GM08714 (cell line): ENCODE measurements around the gene FNBP1.
A peak's percentile ranks its signal among the peaks of the same experiment; 100 is the strongest.
"Not testable (repeated sequence)": the region's sequence is repeated elsewhere in the genome, so short reads cannot be mapped to it uniquely, and the experiment has no call there.

Experiments used
- H3K4me3 ChIP-seq: fragments of 200-500 bp; sonication (Bioruptor generic); 2 replicates; pipeline ENCODE4 v1.5.1; 2014; ENCODE audit warnings: mild to moderate bottlenecking, low read length, inconsistent platforms
- ZNF274 ChIP-seq: IDR thresholded peaks from 2 replicates; pipeline ENCODE4 v1.6.1; 2012; ENCODE audit warnings: mild to moderate bottlenecking, low read depth, low read length

The FNBP1 gene

DNA sequence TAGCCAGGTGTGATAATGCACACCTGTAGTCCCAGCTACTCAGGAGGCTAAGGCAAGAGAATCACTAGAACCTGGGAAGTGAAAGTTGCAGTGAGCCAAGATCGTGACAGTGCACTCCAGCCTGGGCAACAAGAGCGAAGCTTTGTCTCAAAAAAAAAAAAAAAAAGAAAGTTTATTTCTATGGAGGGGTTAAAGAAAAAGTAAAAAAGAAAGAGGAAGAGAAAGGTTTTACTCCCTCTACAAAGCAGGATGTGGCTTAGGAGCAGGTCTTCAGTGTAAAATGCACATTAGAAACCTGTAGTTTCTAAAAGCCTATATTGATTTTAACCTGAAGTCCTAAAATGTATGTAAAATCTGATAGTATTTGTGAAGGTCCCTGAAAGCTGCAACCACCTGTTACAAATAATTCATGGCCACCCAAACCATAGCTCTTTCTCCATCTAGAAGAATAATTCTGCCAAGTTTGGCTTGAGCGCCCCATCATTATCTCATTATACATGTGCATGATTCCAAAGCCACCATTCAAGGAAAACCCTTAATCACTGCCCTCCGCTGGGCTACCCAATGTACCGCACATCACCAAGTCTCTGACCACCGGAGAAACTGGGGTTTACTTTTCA is 3.4 kb downstream of the FNBP1 start:
- no peak for TF ChIP-seq ZNF274
- H3K4me3 ChIP-seq = peak overlapping the region; percentile 94

DNA sequence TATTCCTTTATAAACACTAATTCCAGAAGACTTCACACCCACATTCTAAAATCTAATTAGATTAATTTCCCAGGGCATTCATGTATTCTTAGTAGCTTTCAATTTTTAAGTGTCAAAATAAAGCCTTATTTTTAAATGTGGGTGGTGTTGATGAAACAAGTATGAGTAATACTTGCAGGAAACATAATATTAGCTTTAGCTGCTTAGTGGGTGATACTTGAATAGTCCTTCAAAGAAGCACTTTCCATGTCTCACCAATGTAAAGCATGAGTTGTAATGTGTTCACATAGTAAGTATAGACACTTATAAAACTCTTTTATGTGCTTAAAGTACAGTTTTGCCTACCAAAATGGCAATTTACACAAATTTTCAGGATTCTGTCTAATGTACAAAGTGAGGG is 6.9 kb downstream of the FNBP1 start:
- no peak for TF ChIP-seq ZNF274
- peak overlapping the region; percentile 53; the same call in 1 of the 2 replicates for H3K4me3 ChIP-seq

DNA sequence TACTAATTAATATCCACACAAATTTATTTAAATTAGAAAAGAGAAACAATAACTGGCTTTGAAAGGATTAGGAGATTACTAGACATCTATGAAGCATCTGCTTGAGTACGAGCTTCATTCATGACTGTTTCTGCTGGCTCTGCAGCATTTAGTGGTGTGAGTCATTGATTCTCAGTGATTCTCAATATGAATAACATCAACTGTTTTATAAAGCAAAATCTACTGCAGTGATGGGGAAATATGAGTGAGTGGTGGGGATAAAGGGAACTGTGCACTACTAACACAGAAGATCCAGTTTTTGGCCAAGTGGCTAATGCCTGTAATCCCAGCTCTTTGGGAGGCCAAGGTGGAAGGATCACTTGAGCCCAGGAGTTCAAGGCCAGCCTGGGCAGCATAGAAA is 8.4 kb downstream of the FNBP1 start:
- TF ChIP-seq ZNF274 = no peak
- peak overlapping the region; percentile 2; the same call in 1 of the 2 replicates for H3K4me3 ChIP-seq

DNA sequence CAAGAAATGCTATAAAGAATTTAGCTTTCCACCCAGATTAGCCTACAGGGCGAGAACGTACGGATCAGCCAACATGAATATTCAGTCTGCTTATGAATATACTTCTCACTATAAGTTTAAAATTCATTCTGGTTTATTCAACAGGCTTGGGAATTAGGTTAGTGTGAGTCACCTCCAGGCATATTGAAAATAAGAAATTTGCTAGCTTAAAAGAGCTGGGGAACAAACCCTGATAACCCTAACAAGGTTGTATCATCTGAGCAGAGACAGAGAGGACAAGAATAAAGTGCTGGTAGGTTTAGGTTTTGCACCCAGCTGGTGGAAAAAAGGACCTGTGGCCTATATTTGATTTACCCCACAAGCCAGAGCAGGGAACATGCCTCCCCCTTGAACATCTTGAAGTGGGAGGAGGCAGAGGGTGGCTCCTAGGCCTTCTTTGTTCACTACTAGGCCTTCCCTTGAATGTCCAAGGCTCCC is 12.3 kb downstream of the FNBP1 start:
- TF ChIP-seq ZNF274 = no peak
- no peak overlapping the region; the same call in 1 of the 2 replicates for H3K4me3 ChIP-seq

DNA sequence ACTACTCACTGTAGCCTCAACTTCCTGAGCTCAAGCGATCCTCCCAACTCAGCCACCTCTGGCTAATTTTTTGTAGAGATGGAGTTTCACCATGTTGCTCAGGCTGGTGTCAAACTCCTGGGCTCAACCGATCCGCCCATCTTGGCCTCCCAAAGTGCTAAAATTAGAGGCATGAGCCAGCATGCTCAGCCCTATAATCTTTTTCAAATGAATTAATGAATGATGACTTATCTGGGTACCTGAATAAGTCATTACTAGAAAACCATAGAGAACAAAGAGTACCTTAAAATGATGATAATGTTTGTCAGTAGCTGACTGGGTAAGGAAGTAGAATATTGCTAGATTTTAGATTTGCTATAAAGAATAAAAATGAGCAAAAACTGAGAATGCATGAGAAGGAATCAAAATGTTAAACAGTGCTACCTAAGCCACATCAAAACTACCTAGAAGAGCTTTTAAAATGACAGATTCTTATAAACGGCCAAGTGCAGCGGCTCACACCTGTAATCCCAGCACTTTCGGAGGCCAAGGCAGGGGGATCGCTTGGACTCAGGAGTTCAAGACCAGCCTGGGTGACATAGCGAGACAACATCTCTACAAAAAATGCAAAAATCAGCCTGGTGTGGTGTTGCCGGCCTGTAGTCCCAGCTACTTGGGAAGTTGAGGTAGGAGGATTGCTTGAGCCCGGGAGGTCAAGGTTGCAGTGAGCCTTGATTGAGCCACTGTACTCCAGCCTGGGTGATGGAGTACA is 13.6 kb downstream of the FNBP1 start:
- TF ChIP-seq ZNF274 = no peak
- H3K4me3 ChIP-seq = peak overlapping the region; percentile 11; the same call in 1 of the 2 replicates

DNA sequence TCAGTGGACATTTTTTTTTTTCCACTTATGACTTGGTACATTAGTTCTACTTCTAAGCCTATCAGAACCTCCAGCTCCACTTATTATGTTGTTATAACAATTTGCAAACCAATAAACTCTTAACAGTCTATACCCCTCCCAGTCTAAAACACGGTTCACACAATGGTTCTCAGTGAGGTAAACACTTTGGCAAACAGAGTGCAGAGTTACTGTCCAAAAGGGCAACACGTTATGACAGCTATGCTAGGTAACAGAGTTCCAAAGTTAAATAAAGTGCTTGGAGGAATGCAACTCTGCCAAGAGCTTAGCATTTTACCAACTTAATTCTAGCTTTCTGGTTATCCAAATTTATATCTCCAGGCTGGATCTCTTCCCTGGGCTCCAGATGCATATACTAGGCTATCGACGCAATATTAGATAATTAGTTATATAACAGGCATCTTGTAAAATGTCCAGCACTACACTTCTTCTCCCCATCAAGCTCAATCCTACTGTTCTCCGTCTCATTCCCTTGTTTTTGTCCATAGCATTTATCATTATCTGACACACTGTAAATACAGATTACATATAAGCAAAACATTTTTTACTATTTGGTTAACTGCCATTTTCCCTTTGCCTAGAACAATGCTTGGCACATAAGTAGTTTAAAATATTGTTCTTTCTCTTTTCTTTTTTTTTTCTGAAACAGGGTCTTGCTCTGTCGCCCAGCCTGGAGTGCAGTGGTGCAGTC is 14.3 kb downstream of the FNBP1 start:
- no peak for TF ChIP-seq ZNF274
- no peak overlapping the region; the same call in 1 of the 2 replicates for H3K4me3 ChIP-seq

DNA sequence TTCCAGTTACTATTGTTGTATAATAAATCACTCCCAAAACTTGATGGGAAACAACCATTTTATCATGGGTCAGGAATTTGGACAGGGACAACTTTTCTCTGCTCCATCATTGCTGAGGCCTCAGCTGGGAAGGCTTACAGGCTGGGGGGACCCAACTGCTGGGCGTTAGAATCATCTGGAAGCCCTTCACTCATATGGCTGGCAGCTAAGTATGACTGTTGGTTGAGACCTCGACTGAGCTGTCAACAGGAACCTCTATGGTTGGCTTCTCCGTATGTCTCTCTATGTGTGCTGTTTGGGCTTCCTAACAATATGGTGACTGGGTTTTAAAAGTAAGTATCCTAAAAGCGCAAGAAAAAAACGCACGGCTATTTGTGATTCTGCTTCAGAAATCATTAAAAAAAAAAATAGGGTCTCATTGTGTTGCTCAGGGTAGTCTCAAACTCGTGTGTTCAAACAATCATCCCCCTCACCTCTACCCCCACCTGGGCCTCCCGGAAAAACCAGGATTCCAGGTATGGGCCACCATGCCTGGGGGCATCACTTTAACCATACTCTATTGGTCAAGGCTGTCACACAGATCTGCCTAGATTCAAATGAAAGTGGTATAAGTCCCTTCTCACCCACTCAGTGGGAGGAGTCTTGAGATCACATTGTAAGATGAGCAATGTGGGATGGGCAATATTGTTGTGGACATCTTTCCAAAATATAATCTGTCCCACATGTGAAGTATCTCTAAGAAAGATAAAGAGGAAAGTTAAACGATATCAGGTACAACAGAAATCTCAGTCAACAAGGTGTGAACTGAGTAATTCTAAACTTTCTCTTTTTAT is 15.2 kb downstream of the FNBP1 start:
- TF ChIP-seq ZNF274 = no peak
- H3K4me3 ChIP-seq = peak overlapping the region; percentile 21; the same call in 1 of the 2 replicates

DNA sequence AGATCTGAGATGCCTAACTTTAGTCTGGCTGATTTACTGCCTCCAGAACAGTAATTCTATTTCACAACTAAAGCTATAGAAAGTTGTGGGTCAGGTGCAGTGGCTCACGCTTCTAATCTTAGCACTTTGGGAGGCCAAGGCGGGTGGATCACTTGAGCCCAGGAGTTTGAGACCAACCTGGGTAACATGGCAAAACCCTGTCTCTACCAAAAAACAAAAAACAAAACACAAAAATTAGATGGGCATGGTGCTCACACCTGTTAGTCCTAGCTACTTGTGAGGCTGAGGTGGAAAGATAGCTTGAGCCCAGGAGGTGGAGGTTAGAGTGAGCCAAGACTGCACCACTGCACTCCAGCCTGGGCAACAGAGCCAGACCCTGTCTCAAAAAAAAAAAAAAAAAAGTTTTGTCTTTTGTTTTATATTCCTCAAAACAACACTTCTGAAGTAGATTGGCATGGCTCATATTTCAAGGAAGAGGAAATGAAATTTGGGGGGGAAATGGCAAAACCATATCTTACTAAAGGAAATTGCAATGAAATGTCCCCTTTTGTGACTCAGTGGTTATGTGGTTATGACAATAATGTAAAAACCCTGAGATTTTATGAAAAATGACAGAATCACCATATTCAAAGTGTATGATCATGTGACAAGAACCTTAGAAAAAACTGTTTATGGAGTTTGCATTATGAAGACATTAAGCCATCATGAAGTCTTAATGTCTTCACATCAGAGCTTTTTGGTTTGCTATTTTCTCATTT is 16.2 kb downstream of the FNBP1 start:
- TF ChIP-seq ZNF274 = no peak
- no peak overlapping the region for H3K4me3 ChIP-seq

DNA sequence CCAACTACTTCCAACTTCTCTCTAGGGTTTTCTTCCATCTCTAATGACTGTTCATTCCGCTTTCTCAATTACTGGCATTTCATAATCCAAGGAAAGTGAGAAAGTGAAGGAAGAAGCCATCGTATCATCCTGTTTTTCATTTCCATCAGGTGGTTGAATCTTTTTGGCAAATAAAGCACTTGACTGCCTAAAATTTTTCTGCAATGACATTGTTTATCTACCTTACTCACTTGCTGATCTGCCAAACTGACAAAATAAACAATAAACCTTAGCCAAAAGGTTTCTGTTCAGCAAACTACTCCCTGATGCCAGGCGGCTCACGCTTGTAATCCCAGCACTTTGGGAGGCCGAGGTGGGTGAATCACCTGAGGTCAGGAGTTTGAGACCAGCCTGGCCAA is 18.4 kb downstream of the FNBP1 start:
- H3K4me3 ChIP-seq = no peak overlapping the region

DNA sequence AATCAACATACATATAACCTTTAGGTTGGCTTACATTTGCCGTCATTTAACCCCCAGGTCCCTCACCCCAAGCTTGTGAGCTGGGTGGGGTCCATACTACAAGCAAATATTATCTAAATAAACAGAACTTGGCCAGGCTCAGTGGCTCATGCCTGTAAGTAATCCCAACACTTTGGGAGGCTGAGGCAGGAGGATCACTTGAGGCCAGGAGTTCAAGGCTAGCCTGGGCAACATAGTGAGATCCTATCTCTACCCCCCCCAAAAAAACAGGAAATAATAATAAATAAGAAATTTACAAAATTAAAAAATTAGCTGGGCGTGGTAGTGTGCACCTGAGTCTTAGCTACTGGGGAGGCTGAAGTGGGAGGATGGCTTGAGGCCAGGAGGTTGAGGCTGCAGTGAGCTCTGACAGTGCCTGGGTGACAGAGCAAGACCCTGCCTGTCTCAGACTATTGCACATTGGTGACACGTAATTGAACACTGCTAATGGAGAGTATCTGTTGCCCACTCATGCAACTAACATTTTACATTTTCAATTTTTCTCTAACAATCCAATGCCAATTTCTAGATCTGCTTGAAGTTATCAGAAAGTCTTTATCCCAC is 18.9 kb downstream of the FNBP1 start:
- H3K4me3 ChIP-seq = peak overlapping the region; percentile 40; the same call in 1 of the 2 replicates
- TF ChIP-seq ZNF274 = no peak

More for the DNA sequence above, 18.4 kb downstream of the FNBP1 start:
- no peak for TF ChIP-seq ZNF274

DNA sequence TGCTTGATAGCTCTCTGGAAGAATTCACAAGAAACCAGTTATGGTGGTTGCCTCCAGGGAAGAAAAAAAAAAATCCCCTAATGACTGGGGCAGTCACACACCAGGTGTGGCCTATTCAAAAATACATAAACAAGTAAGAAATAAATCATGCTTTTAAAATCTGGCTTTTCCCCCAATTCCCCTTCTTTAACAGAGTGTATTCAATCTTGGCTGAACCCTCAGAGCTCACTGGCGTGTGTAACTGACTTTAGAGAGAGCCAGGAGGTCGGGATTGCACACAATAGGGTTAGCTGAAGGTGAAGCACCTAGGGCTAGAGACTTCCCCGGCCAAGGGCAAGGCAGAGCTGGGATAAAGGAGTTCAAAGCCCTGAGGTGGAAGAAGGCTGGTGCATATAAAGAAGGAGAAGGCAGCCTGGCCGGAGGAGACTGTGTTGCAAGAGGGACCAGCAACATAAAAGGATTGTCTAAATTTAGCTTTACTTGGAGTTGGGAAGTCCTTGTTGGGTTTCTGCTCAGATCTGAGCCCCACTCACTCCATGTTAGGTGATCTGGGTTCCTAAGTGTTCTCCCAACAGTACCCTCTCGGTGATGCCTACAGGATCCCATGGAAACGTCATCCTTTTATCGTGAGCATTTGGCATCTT is 19.7 kb downstream of the FNBP1 start:
- H3K4me3 ChIP-seq = peak overlapping the region; percentile 40; the same call in 1 of the 2 replicates
- TF ChIP-seq ZNF274 = no peak

DNA sequence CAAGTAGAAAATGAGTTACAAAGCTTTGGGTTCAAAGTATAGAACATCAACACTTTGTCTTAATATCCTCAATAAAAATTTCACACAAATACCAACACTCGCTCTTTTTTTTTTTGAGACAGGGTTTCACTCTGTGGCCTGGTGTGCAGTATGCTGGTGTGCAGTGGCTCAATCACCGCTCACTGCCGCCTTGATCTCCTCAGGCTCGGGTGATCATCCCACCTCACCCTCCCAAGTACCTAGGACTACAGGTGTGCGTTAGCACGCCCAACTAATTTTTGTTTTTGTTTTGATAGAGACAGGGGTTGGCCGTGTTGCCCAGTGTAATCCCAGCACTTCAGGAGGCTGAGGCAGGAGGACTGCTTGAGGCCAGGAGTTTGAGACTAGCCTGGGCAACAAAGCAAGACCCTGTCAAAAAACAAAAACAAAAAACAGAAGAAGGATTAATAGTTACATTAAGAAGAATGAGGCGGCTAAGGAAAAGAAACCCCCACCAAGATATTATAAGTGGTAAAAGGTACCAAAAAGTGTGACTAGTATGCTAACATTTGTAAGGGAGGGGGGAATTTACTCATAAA is 20.3 kb downstream of the FNBP1 start:
- TF ChIP-seq ZNF274 = no peak
- H3K4me3 ChIP-seq = peak overlapping the region; percentile 34; the same call in 1 of the 2 replicates

DNA sequence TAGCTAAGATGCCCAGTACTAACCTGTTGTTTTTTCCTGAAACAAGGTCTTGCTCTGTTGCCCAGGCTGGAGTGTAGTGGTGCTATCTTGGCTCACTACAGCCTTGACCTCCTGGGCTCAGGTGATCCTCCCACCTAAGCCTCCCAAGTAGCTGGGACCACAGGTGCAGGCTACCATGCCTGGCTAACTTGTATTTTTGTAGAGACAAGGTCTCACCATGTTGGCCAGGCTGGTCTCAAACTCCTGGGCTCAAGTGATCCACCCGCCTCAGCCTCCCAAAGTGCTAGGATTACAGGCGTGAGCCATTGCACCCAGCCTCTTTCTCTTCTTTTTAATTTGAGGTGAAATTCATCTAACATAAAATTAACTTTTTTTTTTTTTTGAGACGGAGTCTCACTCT is 21.1 kb downstream of the FNBP1 start:
- H3K4me3 ChIP-seq = not testable (repeated sequence)
